H1 (cell line): ENCODE data around the gene COL5A1.

ENCODE experiments used
- EZH2 ChIP-seq: fragments of 200-600 bp; sonication (generic); IDR thresholded peaks from 2 replicates; pipeline ENCODE4 v1.7.1; 2012; ENCODE audit warnings: low read depth, mild to moderate bottlenecking, moderate library complexity, low read length, inconsistent platforms; ENCODE audit not compliant: severe bottlenecking
- GTF2F1 ChIP-seq: IDR thresholded peaks from 2 replicates; pipeline ENCODE4 v1.6.1; 2012; ENCODE audit warnings: low read depth, low read length, improper control_type of control experiment, borderline replicate concordance
- HDAC2 ChIP-seq, 2 experiments: fragments of 300-600 bp in 1 of 2; sonication (generic) in 1 of 2; IDR thresholded peaks; 2 replicates each; pipeline ENCODE4 v1.6.1; 2011 to 2012; ENCODE audit warnings: low read depth in 2 of 2, low read length in 2 of 2, mild to moderate bottlenecking in 2 of 2, moderate library complexity in 2 of 2, borderline replicate concordance in 1 of 2, inconsistent platforms in 1 of 2
- JUND ChIP-seq: IDR thresholded peaks from 2 replicates; pipeline ENCODE4 v1.6.1; 2011; ENCODE audit warnings: mild to moderate bottlenecking, improper control_type of control experiment, low read length
- KDM5A ChIP-seq: fragments of 200-600 bp; IDR thresholded peaks from 2 replicates; pipeline ENCODE4 v1.7.1; 2012; ENCODE audit warnings: mild to moderate bottlenecking, low read length, inconsistent platforms, mixed read lengths
- POLR2A ChIP-seq, 2 experiments: IDR thresholded peaks; 1 replicate in 1 of 2; 2 replicates in 1 of 2; pipeline ENCODE4 v1.6.1; 2011; ENCODE audit warnings: low read depth in 2 of 2, low read length in 2 of 2, mild to moderate bottlenecking in 2 of 2; ENCODE audit errors: control extremely low read depth in 1 of 2
- RAD21 ChIP-seq, 2 experiments: IDR thresholded peaks in 1 of 2; conservative IDR thresholded peaks in 1 of 2; 2 replicates each; pipeline ENCODE4 v1.6.1; 2011; ENCODE audit warnings: low read depth in 2 of 2, low read length in 2 of 2, improper control_type of control experiment in 1 of 2, inconsistent platforms in 1 of 2, mild to moderate bottlenecking in 1 of 2, moderate library complexity in 1 of 2
- SAP30 ChIP-seq: fragments of 300-600 bp; sonication (generic); IDR thresholded peaks from 2 replicates; pipeline ENCODE4 v1.7.1; 2012; ENCODE audit warnings: low read length, moderate library complexity, mild to moderate bottlenecking, inconsistent platforms; ENCODE audit not compliant: insufficient read depth, insufficient replicate concordance
- SRF ChIP-seq: IDR thresholded peaks from 2 replicates; pipeline ENCODE4 v1.6.1; 2011; ENCODE audit warnings: mild to moderate bottlenecking, low read depth, low read length, moderate library complexity

- TF ChIP-seq KDM5A (no peak), RAD21 (IDR thresholded peaks at IDR 0.05 in 1 of 2, conservative IDR thresholded peaks at IDR 0.05 in 1 of 2; ENCODE audit: low read depth in 2 of 2, low read length in 2 of 2) (no peak), EZH2 (no peak), SAP30 (no peak), HDAC2 (IDR thresholded peaks at IDR 0.05; ENCODE audit: borderline replicate concordance in 1 of 2, low read depth in 2 of 2, low read length in 2 of 2) (no peak), SRF (no peak), JUND (no peak), POLR2A (IDR thresholded peaks at IDR 0.05; ENCODE audit: control extremely low read depth in 1 of 2, low read depth in 2 of 2, low read length in 2 of 2) (no peak), GTF2F1 (no peak)
These were observed 193.4 kb downstream of the COL5A1 start for GRCh38 chr9:134834957-134835419.
